Measurements from ENCODE around the gene GUCD1. TPM values are rescaled to one million over a fixed set of nuclear protein-coding genes. Genes with fewer than 3 reads are reported as not detected.

GUCD1 gene
- total and polyA plus RNA-seq, 12 donors = 75.4 to 162 (median 112) TPM

DNA sequence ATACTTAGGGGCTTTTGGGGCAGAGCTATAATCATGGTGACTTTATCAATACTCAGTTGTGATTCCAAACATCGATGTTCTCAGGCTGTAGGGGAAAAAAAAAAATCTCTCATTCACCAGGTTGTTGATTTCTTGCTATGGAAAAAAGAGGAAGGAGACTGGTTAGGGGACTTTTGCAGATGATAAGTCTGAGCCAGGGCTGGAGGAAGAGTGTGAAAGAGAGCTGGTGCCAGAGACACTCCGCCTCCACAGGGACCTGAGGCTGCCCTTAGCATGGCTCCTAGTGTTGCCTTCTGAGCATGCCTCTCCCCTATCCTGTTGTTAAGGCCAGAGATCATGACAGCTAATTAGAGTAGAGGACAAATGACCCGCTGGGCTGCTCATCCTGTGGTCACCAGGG is 42.9 kb downstream of the GUCD1 start:
- Histone ChIP-seq H3K27ac (peak overlapping the region in 1 of 5 donors; percentile 1), H3K4me1 (replicated peaks in 1 of 2) (peaks cover 0 to 22% of the 10 kb centered on the region in 2 donors), H3K27me3 (no peaks in the 10 kb centered on the region), H3K9me3 (replicated peaks in 1 of 3) (no peaks in the 10 kb centered on the region), H3K4me3 (no peak overlapping the region), H3K36me3 (replicated peaks in 1 of 2) (no peaks in the 10 kb centered on the region)
- intact Hi-C loops (cut with DNase I) = no loop called here
- peak in 2 of 7 donors; percentile 21 to 35 for DNase-seq
- 53 to 71% (median 68%) methylated on average over 3 of the region's 3 CpGs for WGBS, 4 donors
- TF ChIP-seq, protein P1, sequence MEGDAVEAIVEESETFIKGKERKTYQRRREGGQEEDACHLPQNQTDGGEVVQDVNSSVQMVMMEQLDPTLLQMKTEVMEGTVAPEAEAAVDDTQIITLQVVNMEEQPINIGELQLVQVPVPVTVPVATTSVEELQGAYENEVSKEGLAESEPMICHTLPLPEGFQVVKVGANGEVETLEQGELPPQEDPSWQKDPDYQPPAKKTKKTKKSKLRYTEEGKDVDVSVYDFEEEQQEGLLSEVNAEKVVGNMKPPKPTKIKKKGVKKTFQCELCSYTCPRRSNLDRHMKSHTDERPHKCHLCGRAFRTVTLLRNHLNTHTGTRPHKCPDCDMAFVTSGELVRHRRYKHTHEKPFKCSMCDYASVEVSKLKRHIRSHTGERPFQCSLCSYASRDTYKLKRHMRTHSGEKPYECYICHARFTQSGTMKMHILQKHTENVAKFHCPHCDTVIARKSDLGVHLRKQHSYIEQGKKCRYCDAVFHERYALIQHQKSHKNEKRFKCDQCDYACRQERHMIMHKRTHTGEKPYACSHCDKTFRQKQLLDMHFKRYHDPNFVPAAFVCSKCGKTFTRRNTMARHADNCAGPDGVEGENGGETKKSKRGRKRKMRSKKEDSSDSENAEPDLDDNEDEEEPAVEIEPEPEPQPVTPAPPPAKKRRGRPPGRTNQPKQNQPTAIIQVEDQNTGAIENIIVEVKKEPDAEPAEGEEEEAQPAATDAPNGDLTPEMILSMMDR (IDR thresholded peaks at IDR 0.05) = no peak
- no peak for TF ChIP-seq POLR2A (IDR thresholded peaks at IDR 0.05)

DNA sequence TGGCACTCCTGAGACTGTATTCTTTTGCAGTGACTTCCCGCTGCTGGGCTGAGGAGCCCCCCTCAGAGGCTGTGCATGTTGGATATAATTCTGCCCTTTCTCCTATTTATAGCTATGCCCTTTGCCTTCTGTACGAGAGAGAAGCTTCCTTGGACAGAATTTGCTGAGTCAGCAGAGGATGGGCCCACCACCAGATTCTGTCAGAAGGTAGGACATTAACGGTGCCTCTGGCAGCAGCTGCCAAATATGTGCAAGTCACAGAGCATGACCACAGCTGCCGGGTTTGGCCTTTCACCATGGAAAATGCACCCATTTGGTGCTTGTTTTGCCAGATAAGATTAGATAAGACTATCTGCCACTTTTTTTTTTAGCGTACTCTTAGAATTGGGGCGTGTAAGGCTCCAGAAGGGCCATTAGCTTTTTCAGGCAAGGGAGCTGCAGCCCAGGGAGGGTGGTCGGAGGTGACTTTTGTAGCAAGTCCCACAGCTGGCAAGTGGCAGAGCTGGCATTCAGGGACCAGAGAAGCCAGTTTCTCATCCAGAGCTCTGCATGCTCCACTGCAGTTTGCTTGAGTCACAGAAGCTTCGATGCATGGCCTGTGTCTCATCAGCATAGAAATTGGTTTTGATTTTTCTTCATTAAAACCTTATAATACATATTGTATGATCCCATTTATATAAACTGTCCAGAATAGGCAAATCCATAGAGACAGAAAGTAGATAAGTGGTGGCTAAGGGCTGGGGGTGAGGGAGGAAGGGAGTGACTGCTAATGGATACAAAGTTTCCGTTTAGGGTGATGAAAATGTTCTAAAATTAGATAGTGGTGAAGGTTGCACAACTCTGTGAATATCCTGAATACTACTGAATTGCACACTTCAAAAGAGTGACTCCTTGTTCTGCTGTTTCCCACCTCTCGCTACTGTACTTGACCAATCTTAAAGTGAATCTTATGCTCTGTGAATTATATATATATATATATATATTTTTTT is 44.0 kb downstream of the GUCD1 start:
- Histone ChIP-seq H3K9me3 (replicated peaks in 1 of 3) (no peaks in the 10 kb centered on the region), H3K4me3 (no peak overlapping the region), H3K27me3 (no peaks in the 10 kb centered on the region), H3K27ac (peak overlapping the region in 2 of 5 donors; percentile 24 to 74), H3K36me3 (replicated peaks in 1 of 2) (no peaks in the 10 kb centered on the region), H3K4me1 (replicated peaks in 1 of 2) (peaks cover 0 to 22% of the 10 kb centered on the region in 2 donors)
- intact Hi-C loops (cut with DNase I) = no loop called here
- DNase-seq = peak in 6 of 7 donors; percentile 48 to 78 (median 60)
- no peak for TF ChIP-seq POLR2A (IDR thresholded peaks at IDR 0.05)
- TF ChIP-seq, protein P1 (IDR thresholded peaks at IDR 0.05) = no peak
- 38 to 47% (median 42%) methylated on average over 10 of the region's 10 CpGs for WGBS, 4 donors

DNA sequence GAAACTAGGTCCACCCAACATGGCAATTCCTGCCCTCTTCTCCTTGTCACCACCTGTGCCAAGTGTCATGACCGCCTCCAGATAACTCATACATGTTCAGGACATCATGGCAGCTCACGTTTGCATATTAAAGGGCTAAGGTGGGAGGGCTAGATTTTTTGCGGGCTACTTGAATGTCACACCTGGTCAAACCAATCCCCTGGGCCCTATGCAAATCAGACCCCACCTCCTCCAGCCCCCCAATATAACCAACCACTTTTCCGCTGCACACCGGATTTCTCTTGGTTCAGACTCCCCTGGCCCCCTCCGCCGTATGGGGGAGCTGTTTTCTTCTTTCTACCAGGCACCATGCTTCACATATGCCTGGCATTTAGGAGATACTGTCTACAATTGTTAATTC is 47.2 kb downstream of the GUCD1 start:
- Histone ChIP-seq H3K4me3 (no peak overlapping the region), H3K36me3 (replicated peaks in 1 of 2) (no peaks in the 10 kb centered on the region), H3K9me3 (replicated peaks in 1 of 3) (no peaks in the 10 kb centered on the region), H3K27me3 (no peaks in the 10 kb centered on the region), H3K27ac (no peak overlapping the region), H3K4me1 (replicated peaks in 1 of 2) (peaks cover 0 to 22% of the 10 kb centered on the region in 2 donors)
- no peak for DNase-seq
- intact Hi-C loops (cut with DNase I) = no loop called here
- TF ChIP-seq, protein P1 (IDR thresholded peaks at IDR 0.05) = no peak
- TF ChIP-seq POLR2A (IDR thresholded peaks at IDR 0.05) = no peak
- WGBS, 4 donors = 84 to 93% (median 89%) methylated on average over 7 of the region's 7 CpGs

- H3K27ac ChIP-seq = no peak overlapping the region
- intact Hi-C loops (cut with DNase I) = no loop called here
- H3K4me3 ChIP-seq = no peak overlapping the region
- TF ChIP-seq, protein P1 (IDR thresholded peaks at IDR 0.05) = no peak
- no peak for TF ChIP-seq POLR2A (IDR thresholded peaks at IDR 0.05)
- H3K36me3 ChIP-seq (replicated peaks in 1 of 2) = no peaks in the 10 kb centered on the region
- H3K9me3 ChIP-seq (replicated peaks in 1 of 3) = no peaks in the 10 kb centered on the region
- H3K4me1 ChIP-seq (replicated peaks in 1 of 2) = peaks cover 0 to 16% of the 10 kb centered on the region in 2 donors
- DNase-seq = peak in 1 of 7 donors; percentile 7
- 59 to 82% (median 68%) methylated on average over 4 to 6 of the region's 6 CpGs for whole genome bisulfite sequencing, 4 donors
- no peaks in the 10 kb centered on the region for H3K27me3 ChIP-seq
These were observed 48.0 kb downstream of the GUCD1 start for GRCh38 chr22:24506802-24507438.

Measured in adrenal gland (tissue), 12 donors.